ENCODE measurements around the gene CREG2. TPM values are rescaled to one million over a fixed set of nuclear protein-coding genes. Genes with fewer than 3 reads are reported as not detected.

CREG2 gene
- total and polyA plus RNA-seq, 2 experiments from 2014 or later, result 1.7 to 2.6 TPM

DNA sequence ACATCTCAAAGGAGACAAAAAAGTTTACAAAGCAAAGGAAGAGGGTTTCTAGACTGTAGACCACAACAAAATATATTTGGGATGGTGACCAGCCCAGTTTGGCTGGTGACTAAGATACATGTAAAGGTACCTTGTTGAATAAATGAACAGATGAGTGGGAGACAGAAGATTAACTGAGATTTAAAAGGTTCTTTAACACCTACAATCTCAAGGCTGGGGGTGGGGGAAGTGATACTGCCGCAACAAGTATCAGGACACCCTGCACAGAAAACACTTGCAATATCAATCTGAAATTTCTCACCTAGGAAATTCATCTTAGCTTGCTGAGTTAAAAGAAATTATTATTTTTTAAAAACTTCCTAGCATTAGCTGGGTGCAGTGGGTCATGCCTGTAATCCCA is 87.1 kb downstream of the CREG2 start (continued):
- TF ChIP-seq, protein P1, sequence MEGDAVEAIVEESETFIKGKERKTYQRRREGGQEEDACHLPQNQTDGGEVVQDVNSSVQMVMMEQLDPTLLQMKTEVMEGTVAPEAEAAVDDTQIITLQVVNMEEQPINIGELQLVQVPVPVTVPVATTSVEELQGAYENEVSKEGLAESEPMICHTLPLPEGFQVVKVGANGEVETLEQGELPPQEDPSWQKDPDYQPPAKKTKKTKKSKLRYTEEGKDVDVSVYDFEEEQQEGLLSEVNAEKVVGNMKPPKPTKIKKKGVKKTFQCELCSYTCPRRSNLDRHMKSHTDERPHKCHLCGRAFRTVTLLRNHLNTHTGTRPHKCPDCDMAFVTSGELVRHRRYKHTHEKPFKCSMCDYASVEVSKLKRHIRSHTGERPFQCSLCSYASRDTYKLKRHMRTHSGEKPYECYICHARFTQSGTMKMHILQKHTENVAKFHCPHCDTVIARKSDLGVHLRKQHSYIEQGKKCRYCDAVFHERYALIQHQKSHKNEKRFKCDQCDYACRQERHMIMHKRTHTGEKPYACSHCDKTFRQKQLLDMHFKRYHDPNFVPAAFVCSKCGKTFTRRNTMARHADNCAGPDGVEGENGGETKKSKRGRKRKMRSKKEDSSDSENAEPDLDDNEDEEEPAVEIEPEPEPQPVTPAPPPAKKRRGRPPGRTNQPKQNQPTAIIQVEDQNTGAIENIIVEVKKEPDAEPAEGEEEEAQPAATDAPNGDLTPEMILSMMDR (conservative IDR thresholded peaks at IDR 0.05; ENCODE audit: low read depth in 2 of 2), result no peak
- TF ChIP-seq, protein P2, sequence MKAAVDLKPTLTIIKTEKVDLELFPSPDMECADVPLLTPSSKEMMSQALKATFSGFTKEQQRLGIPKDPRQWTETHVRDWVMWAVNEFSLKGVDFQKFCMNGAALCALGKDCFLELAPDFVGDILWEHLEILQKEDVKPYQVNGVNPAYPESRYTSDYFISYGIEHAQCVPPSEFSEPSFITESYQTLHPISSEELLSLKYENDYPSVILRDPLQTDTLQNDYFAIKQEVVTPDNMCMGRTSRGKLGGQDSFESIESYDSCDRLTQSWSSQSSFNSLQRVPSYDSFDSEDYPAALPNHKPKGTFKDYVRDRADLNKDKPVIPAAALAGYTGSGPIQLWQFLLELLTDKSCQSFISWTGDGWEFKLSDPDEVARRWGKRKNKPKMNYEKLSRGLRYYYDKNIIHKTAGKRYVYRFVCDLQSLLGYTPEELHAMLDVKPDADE (IDR thresholded peaks at IDR 0.05), result no peak

DNA sequence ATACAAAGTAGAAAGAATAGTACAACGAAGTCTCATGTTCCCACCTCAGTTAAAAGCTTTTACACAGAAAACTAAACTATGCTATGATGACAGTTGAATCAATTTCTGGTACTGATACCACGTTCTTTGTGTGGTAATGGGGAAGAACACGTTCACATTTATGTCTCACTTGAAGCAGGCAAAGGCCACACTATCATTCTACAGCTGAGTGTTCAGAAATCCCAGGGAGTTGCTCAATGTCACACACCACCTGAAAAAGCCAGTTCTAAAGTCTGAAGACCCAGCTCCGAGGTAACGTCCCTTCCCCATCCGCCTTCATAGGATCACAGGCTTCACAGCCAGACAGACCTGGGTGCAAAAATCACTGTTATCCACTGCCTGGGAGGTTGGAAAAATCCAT is 87.7 kb downstream of the CREG2 start:
- Mint-ChIP-seq H3K9me3 (no peaks in the 10 kb centered on the region), H3K27ac (peak overlapping the region; percentile 63), H3K27me3 (ENCODE audit: insufficient read depth, low read depth, poor library complexity) (peaks cover 2% of the 10 kb centered on the region), H3K4me3 (no peak overlapping the region), H3K36me3 (ENCODE audit: low read depth) (peaks cover 4% of the 10 kb centered on the region), H3K4me1 (peaks cover 9% of the 10 kb centered on the region)
- H3K79me2 ChIP-seq (replicated peaks; ENCODE audit: insufficient read depth), result peaks cover 98% of the 10 kb centered on the region
- H4K20me1 ChIP-seq (replicated peaks; ENCODE audit: insufficient read depth), result peaks cover 47% of the 10 kb centered on the region
- H3K27ac ChIP-seq (ENCODE audit: low read depth), result no peak overlapping the region
- ATAC-seq (no peak), DNase-seq (ENCODE audit: low spot score) (no peak)
- H3F3A ChIP-seq (replicated peaks; ENCODE audit: low read depth), result peaks cover 4% of the 10 kb centered on the region; the same call in 1 of the 2 replicates
- H3K4me2 ChIP-seq, result no peak overlapping the region
- no peak overlapping the region for H2AFZ ChIP-seq
- H3K27me3 ChIP-seq (ENCODE audit: insufficient read depth), result no peaks in the 10 kb centered on the region
- H3K36me3 ChIP-seq (ENCODE audit: insufficient read depth), result peaks cover 3% of the 10 kb centered on the region; the same call in 1 of the 2 replicates
- H3K4me3 ChIP-seq, result no peak overlapping the region
- no peaks in the 10 kb centered on the region for H3K9me2 ChIP-seq (ENCODE audit: insufficient read depth)
- TF ChIP-seq ZNF331 (CRISPR knock-in tag; IDR thresholded peaks at IDR 0.05; ENCODE audit: low read depth), result no peak
- TF ChIP-seq, protein P1 (conservative IDR thresholded peaks at IDR 0.05; ENCODE audit: low read depth in 2 of 2), result no peak
- TF ChIP-seq POLR2AphosphoS5 (IDR thresholded peaks at IDR 0.05; ENCODE audit: low read depth), result no peak
- TF ChIP-seq ZNF114 (CRISPR knock-in tag; IDR thresholded peaks at IDR 0.05), result no peak
- TF ChIP-seq, protein P3, sequence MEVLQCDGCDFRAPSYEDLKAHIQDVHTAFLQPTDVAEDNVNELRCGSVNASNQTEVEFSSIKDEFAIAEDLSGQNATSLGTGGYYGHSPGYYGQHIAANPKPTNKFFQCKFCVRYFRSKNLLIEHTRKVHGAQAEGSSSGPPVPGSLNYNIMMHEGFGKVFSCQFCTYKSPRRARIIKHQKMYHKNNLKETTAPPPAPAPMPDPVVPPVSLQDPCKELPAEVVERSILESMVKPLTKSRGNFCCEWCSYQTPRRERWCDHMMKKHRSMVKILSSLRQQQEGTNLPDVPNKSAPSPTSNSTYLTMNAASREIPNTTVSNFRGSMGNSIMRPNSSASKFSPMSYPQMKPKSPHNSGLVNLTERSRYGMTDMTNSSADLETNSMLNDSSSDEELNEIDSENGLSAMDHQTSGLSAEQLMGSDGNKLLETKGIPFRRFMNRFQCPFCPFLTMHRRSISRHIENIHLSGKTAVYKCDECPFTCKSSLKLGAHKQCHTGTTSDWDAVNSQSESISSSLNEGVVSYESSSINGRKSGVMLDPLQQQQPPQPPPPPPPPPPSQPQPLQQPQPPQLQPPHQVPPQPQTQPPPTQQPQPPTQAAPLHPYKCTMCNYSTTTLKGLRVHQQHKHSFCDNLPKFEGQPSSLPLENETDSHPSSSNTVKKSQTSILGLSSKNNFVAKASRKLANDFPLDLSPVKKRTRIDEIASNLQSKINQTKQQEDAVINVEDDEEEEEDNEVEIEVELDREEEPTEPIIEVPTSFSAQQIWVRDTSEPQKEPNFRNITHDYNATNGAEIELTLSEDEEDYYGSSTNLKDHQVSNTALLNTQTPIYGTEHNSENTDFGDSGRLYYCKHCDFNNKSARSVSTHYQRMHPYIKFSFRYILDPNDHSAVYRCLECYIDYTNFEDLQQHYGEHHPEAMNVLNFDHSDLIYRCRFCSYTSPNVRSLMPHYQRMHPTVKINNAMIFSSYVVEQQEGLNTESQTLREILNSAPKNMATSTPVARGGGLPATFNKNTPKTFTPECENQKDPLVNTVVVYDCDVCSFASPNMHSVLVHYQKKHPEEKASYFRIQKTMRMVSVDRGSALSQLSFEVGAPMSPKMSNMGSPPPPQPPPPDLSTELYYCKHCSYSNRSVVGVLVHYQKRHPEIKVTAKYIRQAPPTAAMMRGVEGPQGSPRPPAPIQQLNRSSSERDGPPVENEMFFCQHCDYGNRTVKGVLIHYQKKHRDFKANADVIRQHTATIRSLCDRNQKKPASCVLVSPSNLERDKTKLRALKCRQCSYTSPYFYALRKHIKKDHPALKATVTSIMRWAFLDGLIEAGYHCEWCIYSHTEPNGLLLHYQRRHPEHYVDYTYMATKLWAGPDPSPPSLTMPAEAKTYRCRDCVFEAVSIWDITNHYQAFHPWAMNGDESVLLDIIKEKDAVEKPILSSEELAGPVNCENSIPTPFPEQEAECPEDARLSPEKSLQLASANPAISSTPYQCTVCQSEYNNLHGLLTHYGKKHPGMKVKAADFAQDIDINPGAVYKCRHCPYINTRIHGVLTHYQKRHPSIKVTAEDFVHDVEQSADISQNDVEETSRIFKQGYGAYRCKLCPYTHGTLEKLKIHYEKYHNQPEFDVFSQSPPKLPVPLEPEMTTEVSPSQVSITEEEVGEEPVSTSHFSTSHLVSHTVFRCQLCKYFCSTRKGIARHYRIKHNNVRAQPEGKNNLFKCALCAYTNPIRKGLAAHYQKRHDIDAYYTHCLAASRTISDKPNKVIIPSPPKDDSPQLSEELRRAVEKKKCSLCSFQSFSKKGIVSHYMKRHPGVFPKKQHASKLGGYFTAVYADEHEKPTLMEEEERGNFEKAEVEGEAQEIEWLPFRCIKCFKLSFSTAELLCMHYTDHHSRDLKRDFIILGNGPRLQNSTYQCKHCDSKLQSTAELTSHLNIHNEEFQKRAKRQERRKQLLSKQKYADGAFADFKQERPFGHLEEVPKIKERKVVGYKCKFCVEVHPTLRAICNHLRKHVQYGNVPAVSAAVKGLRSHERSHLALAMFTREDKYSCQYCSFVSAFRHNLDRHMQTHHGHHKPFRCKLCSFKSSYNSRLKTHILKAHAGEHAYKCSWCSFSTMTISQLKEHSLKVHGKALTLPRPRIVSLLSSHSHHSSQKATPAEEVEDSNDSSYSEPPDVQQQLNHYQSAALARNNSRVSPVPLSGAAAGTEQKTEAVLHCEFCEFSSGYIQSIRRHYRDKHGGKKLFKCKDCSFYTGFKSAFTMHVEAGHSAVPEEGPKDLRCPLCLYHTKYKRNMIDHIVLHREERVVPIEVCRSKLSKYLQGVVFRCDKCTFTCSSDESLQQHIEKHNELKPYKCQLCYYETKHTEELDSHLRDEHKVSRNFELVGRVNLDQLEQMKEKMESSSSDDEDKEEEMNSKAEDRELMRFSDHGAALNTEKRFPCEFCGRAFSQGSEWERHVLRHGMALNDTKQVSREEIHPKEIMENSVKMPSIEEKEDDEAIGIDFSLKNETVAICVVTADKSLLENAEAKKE (CRISPR knock-in tag; IDR thresholded peaks at IDR 0.05), result no peak
- H3K4me1 ChIP-seq (ENCODE audit: insufficient read depth), result peaks cover 2% of the 10 kb centered on the region; the same call in 1 of the 2 replicates

Data from GM23338 (cell line).